Erythroblast (primary cell): Measurements from ENCODE around the gene C18orf32.

Experiments used
- GATA1 ChIP-seq: IDR thresholded peaks from 2 replicates; pipeline ENCODE4 v1.6.1; 2011; ENCODE audit warnings: low read depth, mild to moderate bottlenecking, control low read depth, low read length, moderate library complexity
- POLR2A ChIP-seq: IDR thresholded peaks from 2 replicates; pipeline ENCODE4 v1.6.1; 2011; ENCODE audit warnings: mild to moderate bottlenecking, low read length

DNA sequence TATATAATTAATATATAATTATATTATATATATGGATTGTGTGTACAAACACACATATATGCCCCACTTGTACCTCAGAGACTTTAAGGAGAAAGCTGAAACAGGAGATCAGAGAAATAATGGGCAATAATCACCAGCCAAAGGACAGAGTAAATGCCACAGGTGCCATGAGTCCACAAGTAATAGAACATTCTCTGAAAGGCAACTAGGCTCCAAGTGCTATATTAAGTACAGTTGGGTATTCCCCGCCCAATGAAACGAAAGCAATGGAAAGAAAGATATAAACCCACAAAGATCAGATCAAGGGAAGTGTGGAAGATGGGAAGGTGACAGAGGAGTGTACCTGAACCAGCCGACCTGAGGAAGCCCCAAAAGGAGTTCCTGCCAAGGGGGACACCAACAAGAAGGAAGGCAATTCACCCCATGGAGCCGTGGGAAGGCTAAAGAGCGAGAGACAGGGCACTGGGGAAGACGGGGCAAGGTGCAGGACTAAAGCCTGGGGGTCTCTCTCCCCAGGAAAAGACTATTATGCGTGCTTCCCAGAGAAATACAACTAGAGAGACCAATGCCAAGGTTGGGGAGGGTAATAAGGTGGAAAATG lies 45.6 kb downstream of the C18orf32 start:
- TF ChIP-seq POLR2A, result no peak
- no peak for TF ChIP-seq GATA1
